ENCODE data around the gene TAOK1.

DNA sequence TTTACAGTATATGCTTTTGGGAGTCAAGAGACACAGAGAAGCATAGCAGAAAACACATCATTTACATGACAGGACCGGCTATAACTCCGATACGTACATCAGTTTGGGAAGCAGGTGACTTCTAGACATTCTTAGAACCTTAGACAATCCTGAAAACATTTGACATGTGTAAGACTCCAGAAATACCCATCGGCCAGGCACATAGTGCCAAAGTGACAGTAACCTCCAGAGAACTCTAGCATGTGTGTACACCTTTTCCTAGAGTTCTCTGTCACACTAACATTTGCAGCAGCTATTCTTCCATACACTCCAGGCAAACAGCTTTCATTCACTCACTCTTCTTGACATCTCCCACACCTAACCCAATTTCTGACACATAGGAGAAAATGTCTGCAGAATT is 3.4 kb upstream of the TAOK1 start:
- TF ChIP-seq POLR2A (IDR thresholded peaks at IDR 0.05) (no peak), CTCF (IDR thresholded peaks at IDR 0.05) (no peak)

Data from uterus (tissue), 2 donors.